ENCODE results near the gene HSPH1. TPM values are rescaled to one million over a fixed set of nuclear protein-coding genes. Genes with fewer than 3 reads are reported as not detected.

The HSPH1 gene
- total and polyA plus RNA-seq, 2 of the 8 experiments (the other 6 are each of a cell fraction or from before 2014, with no cell fraction given): 14.2 to 145 TPM

DNA sequence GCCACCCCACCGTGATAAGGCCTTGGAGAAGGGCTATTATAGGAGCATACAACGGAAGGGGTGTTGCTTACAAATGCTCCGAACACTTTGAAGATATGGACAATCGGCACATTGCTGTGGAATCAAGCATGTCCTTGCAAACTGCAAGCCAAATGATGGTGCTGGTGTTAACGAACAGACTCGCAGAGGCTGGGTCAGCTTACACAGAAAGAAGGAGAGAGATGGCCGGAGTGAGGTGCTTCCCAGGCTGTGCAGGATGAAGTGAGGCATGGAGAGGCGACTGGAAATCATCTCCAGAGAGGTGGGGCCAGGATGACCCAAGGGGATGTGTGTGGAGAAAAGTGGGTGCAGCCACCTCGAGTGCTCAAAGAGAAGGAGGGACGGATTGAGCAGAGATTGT, 42.2 kb downstream of the HSPH1 start (continued):
- TF ChIP-seq CHD7 (IDR thresholded peaks at IDR 0.05; ENCODE audit: insufficient replicate concordance, low read length): no peak
- TF ChIP-seq, protein P1, sequence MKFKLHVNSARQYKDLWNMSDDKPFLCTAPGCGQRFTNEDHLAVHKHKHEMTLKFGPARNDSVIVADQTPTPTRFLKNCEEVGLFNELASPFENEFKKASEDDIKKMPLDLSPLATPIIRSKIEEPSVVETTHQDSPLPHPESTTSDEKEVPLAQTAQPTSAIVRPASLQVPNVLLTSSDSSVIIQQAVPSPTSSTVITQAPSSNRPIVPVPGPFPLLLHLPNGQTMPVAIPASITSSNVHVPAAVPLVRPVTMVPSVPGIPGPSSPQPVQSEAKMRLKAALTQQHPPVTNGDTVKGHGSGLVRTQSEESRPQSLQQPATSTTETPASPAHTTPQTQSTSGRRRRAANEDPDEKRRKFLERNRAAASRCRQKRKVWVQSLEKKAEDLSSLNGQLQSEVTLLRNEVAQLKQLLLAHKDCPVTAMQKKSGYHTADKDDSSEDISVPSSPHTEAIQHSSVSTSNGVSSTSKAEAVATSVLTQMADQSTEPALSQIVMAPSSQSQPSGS (IDR thresholded peaks at IDR 0.05; ENCODE audit: low read length): no peak
- TF ChIP-seq KDM5A (IDR thresholded peaks at IDR 0.05; ENCODE audit: low read length): no peak
- TF ChIP-seq SP4 (IDR thresholded peaks at IDR 0.05; ENCODE audit: low read length): no peak
- TF ChIP-seq CBX8 (IDR thresholded peaks at IDR 0.05; ENCODE audit: borderline replicate concordance, low read depth, low read length): no peak
- TF ChIP-seq CEBPB (IDR thresholded peaks at IDR 0.05; ENCODE audit: low read depth, low read length): no peak
- TF ChIP-seq, protein P2, sequence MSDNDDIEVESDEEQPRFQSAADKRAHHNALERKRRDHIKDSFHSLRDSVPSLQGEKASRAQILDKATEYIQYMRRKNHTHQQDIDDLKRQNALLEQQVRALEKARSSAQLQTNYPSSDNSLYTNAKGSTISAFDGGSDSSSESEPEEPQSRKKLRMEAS (IDR thresholded peaks at IDR 0.05): no peak
- no peak for TF ChIP-seq CBX5 (IDR thresholded peaks at IDR 0.05; ENCODE audit: low read depth, low read length)
- TF ChIP-seq RBBP5 (IDR thresholded peaks at IDR 0.05; ENCODE audit: borderline replicate concordance, low read depth, low read length): no peak

All from H1 (cell line).